ENCODE results near the gene NMBR. TPM values are rescaled to one million over a fixed set of nuclear protein-coding genes. Genes with fewer than 3 reads are reported as not detected.

The NMBR gene
- total RNA-seq, 1 experiment from 2014 or later: not detected

- peak; percentile 62 for TF ChIP-seq CTCF (conservative IDR thresholded peaks at IDR 0.05; ENCODE audit: low read depth, low read length)
- no peak for TF ChIP-seq EZH2phosphoT487 (IDR thresholded peaks at IDR 0.05; ENCODE audit: borderline replicate concordance, low read length)
- H3F3A ChIP-seq (ENCODE audit: low read length, unreplicated experiment): peaks cover 4% of the 10 kb centered on the region
- no peak overlapping the region for H3K9ac ChIP-seq (ENCODE audit: low read length)
- H3K4me1 ChIP-seq (ENCODE audit: insufficient read depth, low read length): peaks cover 26% of the 10 kb centered on the region
- no peaks in the 10 kb centered on the region for H3K9me3 ChIP-seq (ENCODE audit: low read length)
- POLR2A ChIA-PET (ENCODE audit: unreplicated experiment): interaction anchor here (0.6 kb wide), 1 partner anchor 257 kb away, joined by 5 read pairs; no protein-coding TSS in a partner anchor
- CTCF ChIA-PET: interaction anchor here (0.6 to 1.0 kb wide), 4 partner anchors 8 to 550 kb away, joined by 3 to 4 read pairs (median 3); no protein-coding TSS in a partner anchor
- H3K27ac ChIP-seq (ENCODE audit: low read length): no peak overlapping the region
- peak; percentile 46 for ATAC-seq
- no peaks in the 10 kb centered on the region for H3K9me2 ChIP-seq (replicated peaks; ENCODE audit: low read length)
- H2AFZ ChIP-seq (ENCODE audit: low read length): no peak overlapping the region
- H3K27me3 ChIP-seq (ENCODE audit: low read length): no peaks in the 10 kb centered on the region
- no peak overlapping the region for H3K4me3 ChIP-seq (ENCODE audit: low read length)
- peaks cover 95% of the 10 kb centered on the region for H3K79me2 ChIP-seq (ENCODE audit: low read length)
- BruUV-seq (replicated peaks): no TSS peak
- intact Hi-C loops (cut with micrococcal nuclease): loop anchor here (1.0 to 10.0 kb wide), 3 partner anchors 51 to 319 kb away; no protein-coding TSS in a partner anchor
- peak overlapping the region; percentile 51; the same call in 1 of the 2 replicates for H3K4me2 ChIP-seq (ENCODE audit: low read length)
- no peaks in the 10 kb centered on the region for H3K36me3 ChIP-seq (ENCODE audit: low read depth, low read length)
- peaks cover 8% of the 10 kb centered on the region; the same call in 1 of the 2 replicates for H4K20me1 ChIP-seq (ENCODE audit: low read length)
- DNase-seq: peak; percentile 64
Observed at GRCh38 chr6:142155895-142156757, 9.2 kb upstream of the NMBR start.

GRCh38 chr6:142155091-142155490 is 8.2 kb upstream of the NMBR start:
- Histone ChIP-seq H3K4me1 (ENCODE audit: insufficient read depth, low read length) (peaks cover 16% of the 10 kb centered on the region), H3K79me2 (ENCODE audit: low read length) (peaks cover 95% of the 10 kb centered on the region), H3K9ac (ENCODE audit: low read length) (no peak overlapping the region), H4K20me1 (ENCODE audit: low read length) (peaks cover 8% of the 10 kb centered on the region; the same call in 1 of the 2 replicates), H3K4me3 (ENCODE audit: low read length) (no peak overlapping the region), H3F3A (ENCODE audit: low read length, unreplicated experiment) (peaks cover 4% of the 10 kb centered on the region), H3K9me2 (replicated peaks; ENCODE audit: low read length) (no peaks in the 10 kb centered on the region), H3K9me3 (ENCODE audit: low read length) (no peaks in the 10 kb centered on the region), H2AFZ (ENCODE audit: low read length) (no peak overlapping the region), H3K27me3 (ENCODE audit: low read length) (no peaks in the 10 kb centered on the region), H3K36me3 (ENCODE audit: low read depth, low read length) (no peaks in the 10 kb centered on the region), H3K27ac (ENCODE audit: low read length) (no peak overlapping the region), H3K4me2 (ENCODE audit: low read length) (no peak overlapping the region)
- no peak for ATAC-seq
- POLR2A ChIA-PET (ENCODE audit: unreplicated experiment): no interaction called here
- TF ChIP-seq CTCF (conservative IDR thresholded peaks at IDR 0.05; ENCODE audit: low read depth, low read length) (no peak), EZH2 (IDR thresholded peaks at IDR 0.05; ENCODE audit: low read length, unreplicated experiment) (no peak), EZH2phosphoT487 (IDR thresholded peaks at IDR 0.05; ENCODE audit: borderline replicate concordance, low read length) (no peak)
- CTCF ChIA-PET: no interaction called here
- intact Hi-C loops (cut with micrococcal nuclease): loop anchor here (10.0 kb wide), 1 partner anchor 320 kb away; no protein-coding TSS in a partner anchor
- no TSS peak for BruUV-seq (replicated peaks)
- DNase-seq: no peak
